HG03558 (cell line): ENCODE results near the gene RBBP6.
"Not testable (repeated sequence)": the region's sequence is repeated elsewhere in the genome, so short reads cannot be mapped to it uniquely, and the experiment has no call there.

Source experiments
- ATAC-seq: cut with Tn5 transposase; IDR thresholded peaks from one replicate; pipeline ENCODE4 v1.9.1; 2021; ENCODE audit warnings: moderate number of reproducible peaks; ENCODE audit not compliant: unreplicated experiment; ENCODE audit errors: extremely low read depth

RBBP6 gene

DNA sequence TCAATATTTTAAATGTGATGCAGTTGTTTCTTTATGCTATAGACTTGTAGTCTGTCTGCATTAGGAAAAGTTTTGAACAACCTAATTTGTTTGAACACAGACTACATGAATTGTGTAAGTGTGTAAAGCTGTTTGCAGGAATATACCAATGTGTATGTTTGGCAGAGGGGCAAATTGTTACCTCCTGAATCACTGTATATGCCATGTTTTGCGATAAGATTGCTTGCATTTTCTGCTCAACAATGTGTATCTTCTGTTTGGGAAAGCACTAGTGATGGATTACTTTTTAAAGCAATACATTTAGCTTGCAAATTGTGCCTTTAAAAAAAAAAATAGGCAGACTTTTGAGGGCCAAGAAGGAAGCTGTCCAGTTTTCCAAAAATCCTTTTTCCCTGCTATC lies 14.6 kb downstream of the RBBP6 start:
- ATAC-seq = no peak

DNA sequence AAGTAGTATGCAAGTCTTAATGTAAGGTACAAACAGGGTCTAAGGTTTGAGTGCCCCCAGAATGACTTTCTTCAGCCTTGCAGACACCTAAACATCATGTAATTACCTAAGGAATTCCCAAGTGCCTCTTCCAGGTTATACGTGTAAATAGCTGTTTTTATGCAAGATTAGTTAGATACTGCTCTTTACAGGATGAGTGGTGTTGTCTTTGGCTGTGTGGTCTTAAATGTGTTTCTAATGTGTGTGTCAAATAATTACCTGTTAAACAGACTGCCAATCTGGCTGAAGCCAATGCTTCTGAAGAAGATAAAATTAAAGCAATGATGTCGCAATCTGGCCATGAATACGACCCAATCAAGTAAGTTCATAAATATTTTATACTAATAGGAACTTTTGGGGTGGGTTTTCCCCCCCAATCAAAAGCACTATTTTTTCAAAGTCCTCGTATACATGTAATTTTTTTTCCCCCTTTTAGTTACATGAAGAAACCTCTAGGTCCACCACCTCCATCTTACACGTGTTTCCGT lies 16.0 kb downstream of the RBBP6 start:
- ATAC-seq = no peak

DNA sequence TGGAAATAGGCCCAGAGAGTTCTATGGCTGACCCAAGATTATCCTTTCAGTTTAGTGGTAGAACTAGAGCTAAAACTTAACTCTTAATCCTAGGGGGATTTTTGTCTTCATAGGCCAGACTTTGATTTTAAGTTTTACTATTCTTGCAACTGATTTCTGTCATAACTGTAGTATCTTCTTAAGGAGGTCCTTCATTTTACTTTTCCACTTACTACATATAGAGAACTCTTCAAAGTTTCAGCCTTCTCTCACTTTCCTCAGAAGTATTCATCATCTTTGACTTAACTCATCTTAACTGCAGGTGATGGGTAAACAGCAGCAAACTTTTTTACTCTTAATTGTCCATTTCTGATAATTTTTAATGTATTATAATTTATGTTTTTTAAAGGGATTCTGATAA lies 23.4 kb downstream of the RBBP6 start:
- ATAC-seq = no peak

DNA sequence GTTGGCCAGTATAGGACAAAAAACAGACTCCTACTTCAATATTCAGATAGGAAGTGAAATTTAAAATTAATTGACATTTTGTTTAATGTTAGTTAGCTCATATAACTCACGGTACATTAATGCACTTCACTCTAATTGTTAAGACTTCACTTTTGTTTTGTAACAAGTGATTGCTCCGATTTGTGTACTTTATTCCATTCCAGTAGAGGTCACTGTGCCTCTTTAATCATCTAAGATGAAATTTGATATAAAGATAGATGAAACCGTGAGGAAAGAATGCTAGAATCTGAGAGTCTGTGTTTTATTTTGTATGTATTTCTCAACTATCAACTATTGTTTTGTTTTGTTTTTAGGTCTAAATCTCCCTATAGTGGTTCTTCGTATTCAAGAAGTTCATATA lies 29.0 kb downstream of the RBBP6 start:
- no peak for ATAC-seq

DNA sequence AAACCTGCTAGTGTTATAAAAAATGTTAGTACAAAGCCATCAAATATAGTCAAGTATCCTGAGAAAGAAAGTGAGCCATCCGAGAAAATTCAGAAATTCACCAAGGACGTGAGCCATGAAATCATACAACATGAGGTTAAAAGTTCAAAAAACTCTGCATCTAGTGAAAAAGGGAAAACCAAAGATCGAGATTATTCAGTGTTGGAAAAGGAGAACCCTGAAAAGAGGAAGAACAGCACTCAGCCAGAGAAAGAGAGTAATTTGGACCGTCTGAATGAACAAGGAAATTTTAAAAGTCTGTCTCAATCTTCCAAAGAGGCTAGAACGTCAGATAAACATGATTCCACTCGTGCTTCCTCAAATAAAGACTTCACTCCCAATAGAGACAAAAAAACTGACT lies 31.7 kb downstream of the RBBP6 start:
- no peak for ATAC-seq

DNA sequence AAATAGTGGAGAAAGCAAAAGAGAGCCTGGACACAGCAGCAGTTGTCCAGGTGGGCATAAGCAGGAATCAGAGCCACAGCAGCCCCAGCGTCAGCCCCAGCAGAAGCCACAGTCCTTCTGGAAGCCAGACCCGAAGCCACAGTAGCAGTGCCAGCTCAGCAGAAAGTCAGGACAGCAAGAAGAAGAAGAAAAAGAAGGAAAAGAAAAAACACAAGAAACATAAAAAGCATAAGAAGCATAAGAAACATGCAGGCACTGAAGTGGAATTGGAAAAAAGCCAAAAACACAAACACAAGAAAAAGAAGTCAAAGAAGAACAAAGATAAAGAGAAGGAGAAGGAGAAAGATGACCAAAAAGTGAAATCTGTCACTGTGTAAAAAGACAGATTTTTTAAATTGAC lies 32.7 kb downstream of the RBBP6 start:
- ATAC-seq = no peak

DNA sequence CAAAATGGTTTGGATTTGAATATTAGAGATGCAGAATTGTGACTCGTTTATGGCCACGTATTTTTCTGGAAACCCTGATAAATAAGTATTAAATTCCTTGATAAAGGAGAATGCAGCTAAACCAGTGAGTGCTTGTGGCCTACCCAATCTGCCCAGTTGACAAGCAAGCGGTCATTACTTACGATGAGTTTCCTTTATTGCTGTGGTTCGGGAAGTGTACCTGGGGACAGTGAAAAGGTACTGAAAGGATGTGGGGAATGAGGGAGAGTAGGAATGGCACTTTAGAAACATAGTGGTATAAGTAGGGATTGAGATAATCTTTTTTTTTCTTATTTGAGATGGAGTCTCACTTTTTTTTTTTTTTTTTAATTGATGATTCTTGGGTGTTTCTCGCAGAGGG lies 33.8 kb downstream of the RBBP6 start:
- no peak for ATAC-seq

DNA sequence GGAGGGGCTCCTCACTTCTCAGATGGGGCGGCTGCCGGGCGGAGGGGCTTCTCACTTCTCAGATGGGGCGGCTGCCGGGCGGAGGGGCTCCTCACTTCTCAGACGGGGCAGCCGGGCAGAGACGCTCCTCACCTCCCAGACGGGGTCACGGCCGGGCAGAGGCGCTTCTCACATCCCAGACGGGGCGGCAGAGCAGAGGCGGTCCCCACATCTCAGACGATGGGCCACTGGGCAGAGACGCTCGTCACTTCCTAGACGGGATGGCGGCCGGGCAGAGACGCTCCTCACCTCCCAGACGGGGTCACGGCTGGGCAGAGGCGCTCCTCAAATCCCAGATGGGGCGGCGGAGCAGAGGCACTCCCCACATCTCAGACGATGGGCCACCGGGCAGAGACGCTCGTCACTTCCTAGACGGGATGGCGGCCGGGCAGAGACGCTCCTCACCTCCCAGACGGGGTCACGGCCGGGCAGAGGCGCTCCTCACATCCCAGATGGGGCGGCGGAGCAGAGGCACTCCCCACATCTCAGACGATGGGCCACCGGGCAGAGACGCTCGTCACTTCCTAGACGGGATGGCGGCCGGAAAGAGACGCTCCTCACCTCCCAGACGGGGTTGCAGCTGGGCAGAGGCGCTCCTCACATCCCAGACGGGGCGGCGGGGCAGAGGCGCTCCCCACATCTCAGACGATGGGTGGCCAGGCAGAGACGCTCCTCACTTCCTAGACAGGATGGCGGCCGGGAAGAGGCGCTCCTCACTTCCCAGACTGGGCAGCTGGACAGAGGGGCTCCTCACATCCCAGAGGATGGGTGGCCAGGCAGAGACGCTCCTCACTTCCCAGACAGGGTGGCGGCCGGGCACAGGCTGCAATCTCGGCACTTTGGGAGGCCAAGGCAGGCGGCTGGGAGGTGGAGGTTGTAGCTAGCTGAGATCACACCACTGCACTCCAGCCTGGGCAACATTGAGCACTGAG lies 35.4 kb downstream of the RBBP6 start:
- not testable (repeated sequence) for ATAC-seq

DNA sequence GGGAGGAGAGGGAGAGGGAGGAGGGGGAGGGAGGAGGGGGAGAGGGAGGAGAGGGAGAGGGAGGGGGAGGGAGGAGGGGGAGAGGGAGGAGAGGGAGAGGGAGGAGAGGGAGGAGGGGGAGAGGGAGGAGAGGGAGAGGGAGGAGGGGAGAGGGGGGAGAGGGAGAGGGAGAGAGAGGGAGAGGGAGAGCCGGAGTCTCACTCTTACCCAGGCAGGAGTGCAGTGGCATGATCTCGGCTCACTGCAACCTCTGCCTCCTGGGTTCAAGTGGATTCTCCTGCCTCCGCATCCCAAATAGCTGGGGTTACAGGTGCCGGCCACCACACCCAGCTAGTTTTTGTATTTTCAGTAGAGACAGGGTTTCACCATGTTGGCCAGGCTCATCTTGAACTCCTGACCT lies 36.4 kb downstream of the RBBP6 start:
- not testable (repeated sequence) for ATAC-seq

DNA sequence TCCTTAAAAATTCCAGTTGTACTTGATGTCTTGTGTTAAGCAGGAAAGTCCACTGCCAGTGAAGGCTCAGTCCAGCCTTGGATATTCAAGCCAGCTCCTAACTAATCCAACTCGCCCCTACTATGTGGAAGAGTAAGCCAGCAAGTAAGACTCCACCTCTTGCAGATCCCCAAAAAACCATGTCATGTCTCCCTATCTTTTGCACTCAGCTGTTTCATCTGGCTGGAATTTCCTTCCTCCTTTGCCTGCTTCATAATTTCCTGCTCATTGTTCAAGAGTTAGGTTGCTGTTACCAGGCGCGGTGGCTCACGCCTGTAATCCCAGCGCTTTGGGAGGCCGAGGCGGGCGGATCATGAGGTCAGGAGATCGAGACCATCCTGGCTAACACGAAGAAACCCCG lies 37.8 kb downstream of the RBBP6 start:
- no peak for ATAC-seq

DNA sequence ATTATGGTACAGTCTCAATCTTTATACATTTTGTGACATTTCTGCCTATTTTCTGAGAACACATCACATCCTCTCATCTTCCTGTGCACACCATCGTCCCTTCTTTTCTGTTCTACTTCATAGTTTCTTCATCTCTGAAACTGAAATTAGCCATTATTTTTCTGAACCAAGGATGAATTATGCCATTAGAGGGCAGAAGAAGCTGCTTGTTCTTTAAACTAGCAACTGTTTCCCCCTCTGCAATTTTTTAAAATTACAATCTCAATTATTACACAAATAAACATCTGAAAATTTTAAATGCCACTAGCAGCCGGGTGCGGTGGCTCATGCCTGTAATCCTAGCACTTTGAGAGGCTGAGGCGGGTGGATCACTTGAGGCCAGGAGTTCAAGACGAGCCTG lies 41.3 kb downstream of the RBBP6 start:
- ATAC-seq = no peak

DNA sequence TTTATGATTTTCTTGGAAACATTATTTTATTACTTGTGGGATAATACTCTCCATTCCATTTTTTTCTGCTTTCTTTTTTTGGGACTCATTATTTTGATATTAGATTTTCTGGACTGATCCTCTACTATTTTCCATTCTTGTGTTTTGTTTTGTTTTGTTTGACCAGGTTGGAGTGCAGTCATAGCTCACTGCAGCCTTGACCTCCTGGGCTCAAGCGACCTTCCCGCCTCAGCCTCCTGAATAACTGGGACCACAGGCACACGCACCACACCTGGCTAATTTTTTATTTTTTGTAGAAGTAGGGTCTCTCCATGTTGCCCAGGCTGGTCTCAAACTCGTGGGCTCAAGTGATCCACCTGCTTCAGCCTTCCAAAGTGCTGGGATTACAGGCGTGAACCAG lies 44.1 kb downstream of the RBBP6 start:
- no peak for ATAC-seq

DNA sequence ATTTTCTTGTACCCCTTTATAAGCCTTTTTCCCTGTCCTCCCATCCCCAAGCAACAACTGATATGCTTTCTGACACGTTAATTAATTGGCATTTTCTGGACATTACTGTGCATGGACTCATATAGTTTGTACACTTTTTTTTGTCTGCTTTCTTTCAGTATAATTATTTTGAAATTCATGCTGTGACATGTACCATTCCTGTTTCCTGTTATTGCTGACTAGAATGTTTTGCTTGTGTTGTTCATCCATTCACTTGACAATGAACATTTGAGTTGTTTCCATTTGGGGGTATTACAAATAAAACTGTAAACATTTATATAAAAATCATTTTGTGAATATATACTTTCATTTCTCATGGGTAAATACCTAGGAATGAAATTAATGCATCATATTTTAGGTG lies 50.6 kb downstream of the RBBP6 start:
- no peak for ATAC-seq

DNA sequence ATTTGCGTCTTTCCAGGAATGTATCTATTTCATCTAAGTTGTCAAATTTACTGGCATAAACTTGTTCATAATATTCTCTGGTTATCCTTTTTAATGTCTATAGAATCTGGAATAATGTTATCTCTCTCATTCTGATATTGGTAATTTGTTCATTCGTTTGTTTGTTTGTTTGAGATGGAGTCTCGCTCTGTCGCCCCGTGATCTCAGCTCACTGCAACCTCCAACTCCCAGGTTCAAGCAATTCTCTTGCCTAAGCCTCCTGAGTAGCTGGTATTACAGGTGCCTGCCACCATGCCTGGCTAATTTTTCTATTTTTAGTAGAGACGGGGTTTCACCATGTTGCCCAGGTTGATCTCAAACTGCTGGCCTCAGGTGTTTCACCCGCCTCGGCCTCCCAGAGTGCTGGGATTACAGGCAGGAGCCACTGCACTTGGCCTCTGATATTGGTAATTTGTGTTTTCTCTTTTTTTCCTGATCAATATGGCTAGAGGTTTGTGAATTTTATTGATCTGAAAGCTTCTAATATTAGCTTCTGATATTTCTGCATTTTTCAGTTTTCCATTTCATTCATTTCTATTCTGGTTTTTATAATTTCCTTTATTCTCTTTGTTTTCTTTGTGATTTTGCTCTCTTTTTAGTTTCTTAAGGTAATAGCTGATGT lies 59.5 kb downstream of the RBBP6 start:
- no peak for ATAC-seq

DNA sequence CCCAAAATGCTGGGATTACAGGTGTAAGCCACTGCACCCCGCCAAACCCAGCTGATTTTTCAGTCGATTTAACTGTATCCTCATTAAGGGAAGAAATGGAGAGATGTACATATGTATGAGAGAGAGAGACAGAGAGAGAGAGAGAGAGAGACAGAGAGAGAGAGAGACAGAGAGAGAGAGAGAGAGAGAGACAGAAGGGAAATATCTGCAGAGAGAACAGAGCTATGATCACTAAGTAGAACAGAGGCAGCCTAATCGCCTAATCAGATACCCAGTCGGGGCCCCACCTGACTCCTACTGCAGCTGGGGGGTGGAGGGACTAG lies 70.0 kb downstream of the RBBP6 start:
- ATAC-seq = no peak

DNA sequence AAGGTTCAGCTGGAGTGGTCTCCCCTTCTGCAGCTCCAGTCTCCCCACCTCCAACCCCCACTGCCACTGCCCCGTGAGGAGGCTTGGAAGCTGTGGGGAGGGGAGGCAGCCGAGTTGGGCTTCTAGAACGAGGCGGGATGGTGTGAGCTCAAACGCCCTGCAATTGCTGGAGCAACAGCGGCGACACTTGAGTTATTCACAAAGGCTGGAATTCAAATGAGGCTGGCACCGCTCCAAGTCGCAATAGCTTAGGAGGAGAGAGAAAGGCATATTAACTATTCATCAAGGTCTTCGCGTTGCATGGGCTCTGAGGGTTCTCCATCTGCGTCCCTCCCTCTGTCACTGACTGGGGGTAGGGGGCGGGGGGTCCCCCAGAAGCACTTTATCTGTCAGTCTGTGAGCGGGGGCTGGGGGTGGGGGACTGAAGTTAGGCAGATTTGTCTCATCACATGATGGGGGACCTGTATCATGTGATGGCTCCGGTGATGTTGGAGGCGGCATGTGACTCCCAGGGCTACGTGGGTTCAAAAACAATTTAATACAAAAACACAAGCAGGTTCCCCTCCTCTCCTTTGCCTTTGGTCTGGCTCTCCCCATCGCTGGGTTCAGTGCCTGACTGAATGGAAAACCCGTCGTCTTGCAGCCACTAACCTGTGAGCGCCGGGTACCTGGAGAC lies 70.5 kb downstream of the RBBP6 start:
- no peak for ATAC-seq

DNA sequence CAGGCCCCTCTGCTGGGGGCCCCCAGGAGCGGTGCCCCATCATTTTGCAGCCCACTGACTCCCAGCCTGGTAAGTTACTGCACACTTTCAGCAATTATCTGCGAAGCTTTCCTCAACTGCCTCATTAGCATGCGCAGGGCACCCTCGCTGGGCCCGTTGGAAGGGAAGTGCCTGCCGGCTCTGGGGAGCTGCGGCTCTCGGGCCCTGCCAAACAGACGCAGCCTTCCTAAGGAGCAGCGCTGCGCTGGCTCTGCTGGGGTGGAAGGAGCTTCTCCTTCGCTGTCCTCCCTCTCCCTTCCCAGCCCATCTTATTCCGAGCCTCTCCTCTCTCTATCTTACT lies 71.0 kb downstream of the RBBP6 start:
- no peak for ATAC-seq

DNA sequence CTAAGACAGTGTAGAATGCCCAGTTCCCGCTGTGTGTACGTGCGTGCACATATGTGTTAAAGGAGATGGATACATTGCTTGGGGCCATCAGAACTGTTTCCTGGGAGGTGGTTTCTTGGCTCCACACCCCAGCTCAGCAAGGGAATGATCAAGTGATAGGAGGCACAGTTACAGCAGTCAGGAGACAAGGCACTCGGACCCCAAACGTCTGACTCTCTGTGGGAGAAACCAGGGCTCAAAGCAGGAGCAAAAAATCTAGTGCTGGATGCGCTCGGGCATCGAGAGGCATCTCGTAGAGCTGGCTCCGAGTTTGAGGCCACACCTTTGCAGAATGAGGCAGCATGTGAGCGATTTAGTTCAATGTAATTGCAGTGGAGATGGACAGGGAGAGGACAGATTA lies 71.9 kb downstream of the RBBP6 start:
- ATAC-seq = no peak

DNA sequence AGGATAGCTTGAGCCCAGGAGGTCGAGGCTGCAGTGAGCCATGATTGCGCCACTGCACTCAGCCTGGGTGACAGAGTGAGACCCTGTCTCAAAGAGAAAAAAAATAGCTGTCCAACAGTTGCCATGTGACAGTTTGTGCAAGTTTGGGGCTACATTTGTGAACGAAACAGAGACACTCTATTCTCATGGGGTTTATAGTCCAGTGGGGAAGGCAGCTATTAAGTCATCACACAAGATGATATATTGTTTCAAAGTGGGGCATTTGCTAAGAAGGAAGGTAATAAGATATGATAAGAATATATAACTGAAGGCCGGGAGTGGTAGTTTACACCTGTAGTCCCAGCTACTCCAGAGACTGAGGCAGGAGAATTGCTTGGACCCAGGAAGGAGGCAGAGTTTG lies 73.3 kb downstream of the RBBP6 start:
- ATAC-seq = no peak

DNA sequence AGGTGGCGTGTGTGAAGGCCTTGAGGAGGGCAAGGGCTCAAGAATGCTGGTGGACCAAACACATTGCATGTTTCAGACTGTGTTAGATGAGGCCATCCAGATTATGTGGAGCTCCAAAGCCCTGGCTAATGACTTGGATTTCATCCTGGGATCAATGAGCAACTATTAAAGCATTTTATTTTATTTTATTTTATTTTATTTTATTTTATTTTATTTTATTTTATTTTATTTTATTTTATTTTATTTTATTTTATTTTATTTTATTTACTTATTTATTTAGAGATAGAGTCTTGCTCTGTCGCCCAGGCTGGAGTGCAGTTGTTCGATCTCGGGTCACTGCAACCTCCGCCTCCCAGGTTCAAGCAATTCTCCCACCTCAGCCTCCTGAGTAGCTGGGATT lies 73.9 kb downstream of the RBBP6 start:
- not testable (repeated sequence) for ATAC-seq

DNA sequence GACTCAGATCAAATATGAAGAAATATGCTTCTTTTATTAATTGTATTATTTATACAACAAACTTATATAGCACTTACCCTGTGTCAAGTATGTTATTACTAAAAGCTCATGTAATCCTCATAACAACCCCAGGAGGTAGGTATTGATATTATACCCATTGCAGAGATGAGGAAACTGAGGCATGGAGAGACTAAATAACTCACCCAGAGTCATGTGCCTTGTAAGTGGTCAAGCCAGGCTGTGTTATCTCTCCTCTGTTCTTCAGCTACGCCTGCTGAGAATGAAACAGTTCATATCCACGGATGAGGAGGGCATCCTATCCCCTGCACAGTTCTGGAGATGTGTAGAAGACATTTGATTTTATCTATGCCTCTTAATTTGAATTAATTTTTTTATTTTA lies 78.1 kb downstream of the RBBP6 start:
- ATAC-seq = no peak
